Measurements from ENCODE around the gene ZNF500.

GRCh38 chr16:4780235-4780634, 13.3 kb upstream of the ZNF500 start:
- TF ChIP-seq MAX (IDR thresholded peaks at IDR 0.05; ENCODE audit: low read depth, low read length) = no peak
- TF ChIP-seq EGR1 (IDR thresholded peaks at IDR 0.05; ENCODE audit: borderline replicate concordance in 1 of 2, low read depth in 2 of 2, low read length in 2 of 2) = no peak
- TF ChIP-seq, protein P1, sequence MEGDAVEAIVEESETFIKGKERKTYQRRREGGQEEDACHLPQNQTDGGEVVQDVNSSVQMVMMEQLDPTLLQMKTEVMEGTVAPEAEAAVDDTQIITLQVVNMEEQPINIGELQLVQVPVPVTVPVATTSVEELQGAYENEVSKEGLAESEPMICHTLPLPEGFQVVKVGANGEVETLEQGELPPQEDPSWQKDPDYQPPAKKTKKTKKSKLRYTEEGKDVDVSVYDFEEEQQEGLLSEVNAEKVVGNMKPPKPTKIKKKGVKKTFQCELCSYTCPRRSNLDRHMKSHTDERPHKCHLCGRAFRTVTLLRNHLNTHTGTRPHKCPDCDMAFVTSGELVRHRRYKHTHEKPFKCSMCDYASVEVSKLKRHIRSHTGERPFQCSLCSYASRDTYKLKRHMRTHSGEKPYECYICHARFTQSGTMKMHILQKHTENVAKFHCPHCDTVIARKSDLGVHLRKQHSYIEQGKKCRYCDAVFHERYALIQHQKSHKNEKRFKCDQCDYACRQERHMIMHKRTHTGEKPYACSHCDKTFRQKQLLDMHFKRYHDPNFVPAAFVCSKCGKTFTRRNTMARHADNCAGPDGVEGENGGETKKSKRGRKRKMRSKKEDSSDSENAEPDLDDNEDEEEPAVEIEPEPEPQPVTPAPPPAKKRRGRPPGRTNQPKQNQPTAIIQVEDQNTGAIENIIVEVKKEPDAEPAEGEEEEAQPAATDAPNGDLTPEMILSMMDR (IDR thresholded peaks at IDR 0.05 in 2 of 3, conservative IDR thresholded peaks at IDR 0.05 in 1 of 3; ENCODE audit: control insufficient read depth in 2 of 3, extremely low read depth in 1 of 3, insufficient read depth in 1 of 3, low read depth in 3 of 3, low read length in 3 of 3) = no peak
- TF ChIP-seq POLR2A (IDR thresholded peaks at IDR 0.05; ENCODE audit: low read depth, low read length) = no peak
- no peak for TF ChIP-seq ZZZ3 (IDR thresholded peaks at IDR 0.05; ENCODE audit: control insufficient read depth, insufficient read length, low read depth)
- TF ChIP-seq LARP7 (IDR thresholded peaks at IDR 0.05) = no peak
- TF ChIP-seq REST (IDR thresholded peaks at IDR 0.05; ENCODE audit: low read depth, low read length) = no peak
- no peak for TF ChIP-seq NFYA (IDR thresholded peaks at IDR 0.05; ENCODE audit: borderline replicate concordance, low read depth, low read length)
- no peak for TF ChIP-seq RAD21 (IDR thresholded peaks at IDR 0.05; ENCODE audit: insufficient read depth, low read depth, low read length)
- TF ChIP-seq, protein P2, sequence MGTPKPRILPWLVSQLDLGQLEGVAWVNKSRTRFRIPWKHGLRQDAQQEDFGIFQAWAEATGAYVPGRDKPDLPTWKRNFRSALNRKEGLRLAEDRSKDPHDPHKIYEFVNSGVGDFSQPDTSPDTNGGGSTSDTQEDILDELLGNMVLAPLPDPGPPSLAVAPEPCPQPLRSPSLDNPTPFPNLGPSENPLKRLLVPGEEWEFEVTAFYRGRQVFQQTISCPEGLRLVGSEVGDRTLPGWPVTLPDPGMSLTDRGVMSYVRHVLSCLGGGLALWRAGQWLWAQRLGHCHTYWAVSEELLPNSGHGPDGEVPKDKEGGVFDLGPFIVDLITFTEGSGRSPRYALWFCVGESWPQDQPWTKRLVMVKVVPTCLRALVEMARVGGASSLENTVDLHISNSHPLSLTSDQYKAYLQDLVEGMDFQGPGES (IDR thresholded peaks at IDR 0.05) = no peak
- TF ChIP-seq, protein P3, sequence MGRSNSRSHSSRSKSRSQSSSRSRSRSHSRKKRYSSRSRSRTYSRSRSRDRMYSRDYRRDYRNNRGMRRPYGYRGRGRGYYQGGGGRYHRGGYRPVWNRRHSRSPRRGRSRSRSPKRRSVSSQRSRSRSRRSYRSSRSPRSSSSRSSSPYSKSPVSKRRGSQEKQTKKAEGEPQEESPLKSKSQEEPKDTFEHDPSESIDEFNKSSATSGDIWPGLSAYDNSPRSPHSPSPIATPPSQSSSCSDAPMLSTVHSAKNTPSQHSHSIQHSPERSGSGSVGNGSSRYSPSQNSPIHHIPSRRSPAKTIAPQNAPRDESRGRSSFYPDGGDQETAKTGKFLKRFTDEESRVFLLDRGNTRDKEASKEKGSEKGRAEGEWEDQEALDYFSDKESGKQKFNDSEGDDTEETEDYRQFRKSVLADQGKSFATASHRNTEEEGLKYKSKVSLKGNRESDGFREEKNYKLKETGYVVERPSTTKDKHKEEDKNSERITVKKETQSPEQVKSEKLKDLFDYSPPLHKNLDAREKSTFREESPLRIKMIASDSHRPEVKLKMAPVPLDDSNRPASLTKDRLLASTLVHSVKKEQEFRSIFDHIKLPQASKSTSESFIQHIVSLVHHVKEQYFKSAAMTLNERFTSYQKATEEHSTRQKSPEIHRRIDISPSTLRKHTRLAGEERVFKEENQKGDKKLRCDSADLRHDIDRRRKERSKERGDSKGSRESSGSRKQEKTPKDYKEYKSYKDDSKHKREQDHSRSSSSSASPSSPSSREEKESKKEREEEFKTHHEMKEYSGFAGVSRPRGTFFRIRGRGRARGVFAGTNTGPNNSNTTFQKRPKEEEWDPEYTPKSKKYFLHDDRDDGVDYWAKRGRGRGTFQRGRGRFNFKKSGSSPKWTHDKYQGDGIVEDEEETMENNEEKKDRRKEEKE (IDR thresholded peaks at IDR 0.05) = no peak
- TF ChIP-seq NR2C2 (IDR thresholded peaks at IDR 0.05; ENCODE audit: borderline replicate concordance, control insufficient read depth, insufficient read length, low read depth) = no peak
- TF ChIP-seq, protein P4, sequence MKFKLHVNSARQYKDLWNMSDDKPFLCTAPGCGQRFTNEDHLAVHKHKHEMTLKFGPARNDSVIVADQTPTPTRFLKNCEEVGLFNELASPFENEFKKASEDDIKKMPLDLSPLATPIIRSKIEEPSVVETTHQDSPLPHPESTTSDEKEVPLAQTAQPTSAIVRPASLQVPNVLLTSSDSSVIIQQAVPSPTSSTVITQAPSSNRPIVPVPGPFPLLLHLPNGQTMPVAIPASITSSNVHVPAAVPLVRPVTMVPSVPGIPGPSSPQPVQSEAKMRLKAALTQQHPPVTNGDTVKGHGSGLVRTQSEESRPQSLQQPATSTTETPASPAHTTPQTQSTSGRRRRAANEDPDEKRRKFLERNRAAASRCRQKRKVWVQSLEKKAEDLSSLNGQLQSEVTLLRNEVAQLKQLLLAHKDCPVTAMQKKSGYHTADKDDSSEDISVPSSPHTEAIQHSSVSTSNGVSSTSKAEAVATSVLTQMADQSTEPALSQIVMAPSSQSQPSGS (IDR thresholded peaks at IDR 0.05; ENCODE audit: low read length) = no peak
